ENCODE results near the gene JARID2. TPM values are rescaled to one million over a fixed set of nuclear protein-coding genes. Genes with fewer than 3 reads are reported as not detected.

JARID2 gene
- total RNA-seq, 3 donors from 2014 or later, result 10.6 to 11.8 (median 11.4) TPM

DNA sequence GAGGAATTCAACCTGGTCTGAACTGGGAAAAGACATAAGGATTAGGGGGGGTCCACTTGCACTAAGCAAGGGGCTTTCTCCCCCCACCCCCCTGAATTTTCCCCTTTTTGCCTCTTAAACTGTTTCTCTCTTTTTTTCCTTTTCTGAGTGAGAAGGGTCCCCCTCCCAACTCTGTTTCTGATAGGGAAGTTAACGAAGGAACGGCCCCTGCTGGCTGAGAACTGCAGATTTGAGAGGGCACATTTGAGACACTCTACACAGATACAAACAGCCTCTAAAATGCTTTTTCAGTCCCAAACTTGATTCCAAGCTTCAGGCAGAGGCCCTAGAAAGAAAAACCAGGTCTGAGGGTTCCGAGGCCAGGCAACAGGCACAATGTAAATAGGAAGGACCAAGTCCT is 91.7 kb downstream of the JARID2 start:
- peaks cover 8% of the 10 kb centered on the region for H3K4me1 ChIP-seq (ENCODE audit: low read depth)
- H3K36me3 ChIP-seq (ENCODE audit: low read depth), result no peaks in the 10 kb centered on the region
- no peak for ATAC-seq
- no peak for TF ChIP-seq CTCF (IDR thresholded peaks at IDR 0.05)
- intact Hi-C loops (cut with DNase I, micrococcal nuclease), result no loop called here
- DNase-seq, result no peak
- H3K9me3 ChIP-seq, result no peaks in the 10 kb centered on the region
- no peak overlapping the region for H3K4me3 ChIP-seq

- no peak for DNase-seq
- ATAC-seq, result peak; percentile 38
- H3K36me3 ChIP-seq (ENCODE audit: low read depth), result no peaks in the 10 kb centered on the region
- intact Hi-C loops (cut with DNase I, micrococcal nuclease), result no loop called here
- H3K4me3 ChIP-seq, result no peak overlapping the region
- TF ChIP-seq CTCF (IDR thresholded peaks at IDR 0.05), result no peak
- H3K4me1 ChIP-seq (ENCODE audit: low read depth), result peaks cover 8% of the 10 kb centered on the region
- H3K9me3 ChIP-seq, result no peaks in the 10 kb centered on the region
Observed at GRCh38 chr6:15338476-15338875, 92.6 kb downstream of the JARID2 start.

- TF ChIP-seq CTCF (IDR thresholded peaks at IDR 0.05), result no peak
- Histone ChIP-seq H3K36me3 (ENCODE audit: low read depth) (no peaks in the 10 kb centered on the region), H3K4me3 (no peak overlapping the region), H3K9me3 (no peaks in the 10 kb centered on the region), H3K4me1 (ENCODE audit: low read depth) (peaks cover 8% of the 10 kb centered on the region)
- DNase-seq (no peak), ATAC-seq (no peak)
- intact Hi-C loops (cut with DNase I, micrococcal nuclease), result no loop called here
Observed at GRCh38 chr6:15339081-15339480, 93.2 kb downstream of the JARID2 start.

GRCh38 chr6:15340105-15340601 is 94.3 kb downstream of the JARID2 start:
- no peaks in the 10 kb centered on the region for H3K9me3 ChIP-seq
- no peaks in the 10 kb centered on the region for H3K36me3 ChIP-seq (ENCODE audit: low read depth)
- DNase-seq (no peak), ATAC-seq (no peak)
- H3K4me1 ChIP-seq (ENCODE audit: low read depth), result peaks cover 8% of the 10 kb centered on the region
- H3K4me3 ChIP-seq, result no peak overlapping the region
- intact Hi-C loops (cut with DNase I, micrococcal nuclease), result no loop called here
- TF ChIP-seq CTCF (IDR thresholded peaks at IDR 0.05), result no peak

- intact Hi-C loops (cut with DNase I, micrococcal nuclease), result no loop called here
- Histone ChIP-seq H3K36me3 (ENCODE audit: low read depth) (no peaks in the 10 kb centered on the region), H3K9me3 (no peaks in the 10 kb centered on the region), H3K4me3 (no peak overlapping the region), H3K4me1 (ENCODE audit: low read depth) (peaks cover 8% of the 10 kb centered on the region)
- ATAC-seq, result no peak
- no peak for TF ChIP-seq CTCF (IDR thresholded peaks at IDR 0.05)
- DNase-seq, result no peak
Observed at GRCh38 chr6:15340775-15341174, 94.9 kb downstream of the JARID2 start.

Data from mucosa of descending colon (tissue), 3 donors.